ENCODE data around the gene HBQ1. TPM values are rescaled to one million over a fixed set of nuclear protein-coding genes. Genes with fewer than 3 reads are reported as not detected.

Gene HBQ1
- total RNA-seq, 1 experiment from 2014 or later: 7.0 TPM

DNA sequence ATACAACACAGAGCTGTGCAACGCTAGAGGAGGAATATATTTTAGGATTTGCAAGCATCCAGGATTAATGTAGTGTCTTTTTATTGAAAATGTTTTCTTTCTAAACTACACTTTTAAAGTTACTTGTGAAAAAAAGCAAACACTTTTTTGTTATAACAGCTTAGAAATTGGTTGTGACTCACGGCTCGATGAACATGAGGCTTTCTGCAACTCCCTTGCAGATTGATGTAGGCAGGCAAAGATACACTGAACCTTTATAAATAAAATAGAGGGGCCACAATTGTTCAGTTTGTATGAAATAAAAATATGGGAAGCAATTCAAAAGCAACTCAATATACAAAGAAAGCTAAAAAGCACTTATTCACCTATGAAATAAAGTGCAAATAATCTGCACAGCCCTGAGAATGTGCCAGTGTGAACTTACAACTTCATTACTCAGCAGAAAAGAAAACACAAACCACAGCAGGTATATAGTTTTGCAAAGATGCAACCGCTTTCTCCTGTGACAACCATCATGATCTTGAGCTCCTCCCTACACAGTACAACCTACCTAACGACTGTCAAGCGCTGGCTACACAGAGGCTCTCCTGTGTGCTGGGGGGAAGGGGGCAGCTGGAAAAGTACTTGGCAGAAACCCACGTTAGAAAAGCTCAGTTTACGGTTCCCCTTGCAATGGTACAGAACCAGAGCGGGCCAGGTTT lies 48.0 kb downstream of the HBQ1 start:
- POLR2A ChIA-PET: interaction anchor here (0.8 to 2.0 kb wide), 3 partner anchors 9 to 175 kb away, joined by 3 to 8 read pairs (median 4); partner anchors contain the start of genes AXIN1, POLR3K and SNRNP25
- no peak for DNase-seq
- intact Hi-C loops (cut with micrococcal nuclease; ENCODE audit: unreplicated experiment): loop anchor here (5.0 kb wide), 1 partner anchor 124 kb away; the partner anchor contains the start of gene AXIN1

GRCh38 chr16:228852-229730 lies 48.8 kb downstream of the HBQ1 start, which contains the start of gene LUC7L:
Gene LUC7L (minus strand): TSS chr16:229449. CDS start chr16:229339, 110 bp downstream.
- Histone ChIP-seq H3K9me3 (no peaks in the 10 kb centered on the region), H3K36me3 (ENCODE audit: control insufficient read depth, insufficient read depth, low read length) (peaks cover 1% of the 10 kb centered on the region), H3K4me3 (ENCODE audit: low read depth, low read length) (peak within 1 kb of the TSS; percentile 93), H3K27me3 (replicated peaks; ENCODE audit: control insufficient read depth, insufficient read depth, low read length) (no peaks in the 10 kb centered on the region), H3K4me1 (no peaks in the 10 kb centered on the region)
- H3K4me3 Mint-ChIP-seq (ENCODE audit: unreplicated experiment): peak within 1 kb of the TSS; percentile 90
- intact Hi-C loops (cut with micrococcal nuclease; ENCODE audit: unreplicated experiment): loop anchor here (5.0 kb wide), 1 partner anchor 123 kb away; the partner anchor contains the start of gene AXIN1
- no peaks in the 10 kb centered on the region for H3K27me3 Mint-ChIP-seq (ENCODE audit: insufficient read depth, unreplicated experiment)
- peaks cover 6% of the 10 kb centered on the region for H3K4me1 Mint-ChIP-seq (ENCODE audit: low read depth, unreplicated experiment)
- H3K27ac Mint-ChIP-seq (ENCODE audit: unreplicated experiment): peak within 1 kb of the TSS; percentile 90
- TF ChIP-seq CTCF (IDR thresholded peaks at IDR 0.05; ENCODE audit: insufficient read depth in 1 of 2, low read depth in 1 of 2, low read length in 1 of 2, severe bottlenecking in 1 of 2, unreplicated experiment in 1 of 2): no peak
- H3K9me3 Mint-ChIP-seq (ENCODE audit: unreplicated experiment): no peaks in the 10 kb centered on the region
- H3K36me3 Mint-ChIP-seq (ENCODE audit: insufficient read depth, unreplicated experiment): peaks cover 53% of the 10 kb centered on the region
- peak; percentile 82 to 91 for DNase-seq
- BruUV-seq (replicated peaks): TSS peak; percentile 96
- ChIA-PET CTCF (interaction anchor here (2.8 kb wide), 1 partner anchor 124 kb away, joined by 16 read pairs; no protein-coding TSS in a partner anchor), POLR2A (interaction anchor here (0.8 to 2.0 kb wide), 3 partner anchors 10 to 176 kb away, joined by 3 to 8 read pairs (median 5); partner anchors contain the start of genes AXIN1, POLR3K and SNRNP25)

More for the DNA sequence above, 48.0 kb downstream of the HBQ1 start:
- Histone ChIP-seq H3K36me3 (ENCODE audit: control insufficient read depth, insufficient read depth, low read length) (peaks cover 1% of the 10 kb centered on the region), H3K4me1 (no peaks in the 10 kb centered on the region), H3K9me3 (no peaks in the 10 kb centered on the region), H3K4me3 (ENCODE audit: low read depth, low read length) (peak overlapping the region; percentile 93), H3K27me3 (replicated peaks; ENCODE audit: control insufficient read depth, insufficient read depth, low read length) (no peaks in the 10 kb centered on the region)
- CTCF ChIA-PET: interaction anchor here (0.5 to 2.8 kb wide), 2 partner anchors 9 to 125 kb away, joined by 4 to 16 read pairs; no protein-coding TSS in a partner anchor
- no peaks in the 10 kb centered on the region for H3K27me3 Mint-ChIP-seq (ENCODE audit: insufficient read depth, unreplicated experiment)
- no TSS peak for BruUV-seq (replicated peaks)
- H3K36me3 Mint-ChIP-seq (ENCODE audit: insufficient read depth, unreplicated experiment): peaks cover 60% of the 10 kb centered on the region
- peak overlapping the region; percentile 90 for H3K4me3 Mint-ChIP-seq (ENCODE audit: unreplicated experiment)
- no peaks in the 10 kb centered on the region for H3K9me3 Mint-ChIP-seq (ENCODE audit: unreplicated experiment)
- TF ChIP-seq CTCF (IDR thresholded peaks at IDR 0.05; ENCODE audit: insufficient read depth in 1 of 2, low read depth in 1 of 2, low read length in 1 of 2, severe bottlenecking in 1 of 2, unreplicated experiment in 1 of 2): no peak
- peak overlapping the region; percentile 90 for H3K27ac Mint-ChIP-seq (ENCODE audit: unreplicated experiment)
- H3K4me1 Mint-ChIP-seq (ENCODE audit: low read depth, unreplicated experiment): peaks cover 6% of the 10 kb centered on the region

Measured in Caco-2 (cell line).